H1 (cell line): Measurements from ENCODE around the gene TMEM127. TPM values are rescaled to one million over a fixed set of nuclear protein-coding genes. Genes with fewer than 3 reads are reported as not detected.

ENCODE experiments used
- ATF2 ChIP-seq: IDR thresholded peaks from 2 replicates; pipeline ENCODE4 v1.6.1; 2012; ENCODE audit warnings: low read length, inconsistent platforms
- CTCF ChIP-seq, 3 experiments: IDR thresholded peaks; 1 replicate in 2 of 3; 2 replicates in 1 of 3; pipeline versions ENCODE4 v1.5.1 to v1.6.1; 2011; ENCODE audit warnings: low read length in 3 of 3, mild to moderate bottlenecking in 3 of 3, inconsistent platforms in 2 of 3, low read depth in 1 of 3, moderate library complexity in 1 of 3; ENCODE audit not compliant: insufficient read depth in 1 of 3; ENCODE audit errors: control extremely low read depth in 1 of 3
- RXRA ChIP-seq: IDR thresholded peaks from 2 replicates; pipeline ENCODE4 v1.6.1; 2011; ENCODE audit warnings: low read depth, mild to moderate bottlenecking, low read length, moderate library complexity; ENCODE audit not compliant: insufficient read depth
- polyA plus RNA-seq, 7 experiments: library from polyadenylated mRNA; depleted of rRNA in 3 of 7; stranded (reverse) in 5 of 7; unstranded in 2 of 7; fragments of >200 nt in 5 of 7; fragments of 200-250 nt in 2 of 7; gene quantifications; 1 replicate in 5 of 7; 2 replicates in 1 of 7; 4 replicates in 1 of 7; pipeline versions ENCODE4 v1.2.1 to v1.2.3, GENCODE V29; 2011 to 2013; ENCODE audit warnings: missing spikeins in 2 of 7, mixed read lengths in 2 of 7
- total RNA-seq: library from RNA; stranded (reverse); fragmentation: NEBNext Ultra II Directional; extraction: Animal tissue kit (Norgen Biotek cat#: 25700); gene quantifications from 2 replicates; pipeline ENCODE4 v1.2.1, GENCODE V29; 2021

TMEM127 gene
- total and polyA plus RNA-seq, 2 of the 8 experiments (the other 6 are each of a cell fraction or from before 2014, with no cell fraction given) = 25.0 to 41.0 TPM

GRCh38 chr2:96209729-96210085 is 56.1 kb downstream of the TMEM127 start (continued):
- no peak for TF ChIP-seq ATF2
- no peak for TF ChIP-seq CTCF (IDR thresholded peaks at IDR 0.05; ENCODE audit: control extremely low read depth in 1 of 3, insufficient read depth in 1 of 3, low read depth in 1 of 3, low read length in 3 of 3)
- TF ChIP-seq RXRA = no peak
